ENCODE data around the gene TRIM2. TPM values are rescaled to one million over a fixed set of nuclear protein-coding genes. Genes with fewer than 3 reads are reported as not detected.

TRIM2 gene
- total RNA-seq, 1 donor: 78.5 TPM

DNA sequence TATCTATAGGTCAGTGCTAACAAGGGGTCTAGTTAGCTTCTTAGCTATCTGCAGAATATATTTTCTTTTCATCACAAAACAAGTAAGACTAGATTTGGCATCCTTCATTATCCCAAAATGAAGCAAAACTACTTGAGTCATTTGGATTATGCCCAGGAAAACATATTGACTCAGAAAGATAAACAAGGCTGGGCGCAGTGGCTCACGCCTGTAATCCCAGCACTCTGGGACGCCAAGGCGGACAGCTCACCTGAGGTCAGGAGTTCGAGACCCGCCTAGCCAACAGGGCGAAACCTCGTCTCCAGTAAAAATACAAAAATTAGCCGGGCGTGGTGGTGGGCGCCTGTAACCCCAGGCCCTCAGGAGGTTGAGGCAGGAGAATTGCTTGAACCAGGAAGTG, 122.3 kb downstream of the TRIM2 start:
- TF ChIP-seq, protein P1, sequence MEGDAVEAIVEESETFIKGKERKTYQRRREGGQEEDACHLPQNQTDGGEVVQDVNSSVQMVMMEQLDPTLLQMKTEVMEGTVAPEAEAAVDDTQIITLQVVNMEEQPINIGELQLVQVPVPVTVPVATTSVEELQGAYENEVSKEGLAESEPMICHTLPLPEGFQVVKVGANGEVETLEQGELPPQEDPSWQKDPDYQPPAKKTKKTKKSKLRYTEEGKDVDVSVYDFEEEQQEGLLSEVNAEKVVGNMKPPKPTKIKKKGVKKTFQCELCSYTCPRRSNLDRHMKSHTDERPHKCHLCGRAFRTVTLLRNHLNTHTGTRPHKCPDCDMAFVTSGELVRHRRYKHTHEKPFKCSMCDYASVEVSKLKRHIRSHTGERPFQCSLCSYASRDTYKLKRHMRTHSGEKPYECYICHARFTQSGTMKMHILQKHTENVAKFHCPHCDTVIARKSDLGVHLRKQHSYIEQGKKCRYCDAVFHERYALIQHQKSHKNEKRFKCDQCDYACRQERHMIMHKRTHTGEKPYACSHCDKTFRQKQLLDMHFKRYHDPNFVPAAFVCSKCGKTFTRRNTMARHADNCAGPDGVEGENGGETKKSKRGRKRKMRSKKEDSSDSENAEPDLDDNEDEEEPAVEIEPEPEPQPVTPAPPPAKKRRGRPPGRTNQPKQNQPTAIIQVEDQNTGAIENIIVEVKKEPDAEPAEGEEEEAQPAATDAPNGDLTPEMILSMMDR (IDR thresholded peaks at IDR 0.05; ENCODE audit: insufficient read depth, low read length): no peak
- peak; percentile 60 for DNase-seq (ENCODE audit: low read depth)
- no peak overlapping the region for H3K4me3 ChIP-seq (ENCODE audit: low read depth, low read length)

DNA sequence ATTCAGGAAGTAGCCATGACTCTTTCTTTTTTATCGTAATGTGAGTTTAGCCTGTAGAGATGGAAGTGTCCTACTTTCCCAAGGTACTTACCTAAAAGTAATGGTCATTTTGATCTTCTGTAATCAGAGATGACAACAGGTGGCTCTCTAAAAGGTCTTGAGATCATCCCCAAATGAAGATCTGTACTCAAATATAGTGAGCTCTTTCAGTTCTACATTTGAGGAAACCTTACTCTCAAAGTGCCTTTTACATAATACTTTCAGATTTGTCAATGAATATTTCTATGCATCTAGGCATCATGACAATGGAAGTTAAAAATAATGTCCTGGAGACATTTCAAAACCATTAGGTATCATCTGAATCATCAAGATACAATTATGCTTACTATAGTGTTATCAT, 123.0 kb downstream of the TRIM2 start:
- TF ChIP-seq, protein P1 (IDR thresholded peaks at IDR 0.05; ENCODE audit: insufficient read depth, low read length): no peak
- H3K4me3 ChIP-seq (ENCODE audit: low read depth, low read length): no peak overlapping the region
- no peak for DNase-seq (ENCODE audit: low read depth)

DNA sequence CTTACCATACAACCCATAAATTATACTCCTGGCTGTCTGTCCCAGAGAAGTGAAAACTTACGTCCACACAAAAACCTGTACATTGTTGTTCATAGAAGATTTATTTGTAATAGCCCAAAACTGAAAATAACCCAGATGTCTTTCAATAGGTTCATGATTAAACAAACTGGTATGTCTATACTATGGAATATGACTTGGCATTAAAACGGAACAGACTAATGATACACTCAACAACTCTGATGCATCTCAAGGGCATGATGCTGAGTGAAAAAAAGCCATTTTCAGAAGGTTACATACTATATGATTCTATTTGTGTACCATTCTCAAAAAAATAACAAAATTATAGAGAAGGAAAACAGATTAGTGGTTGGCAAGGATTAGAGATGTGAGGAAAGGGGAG, 128.7 kb downstream of the TRIM2 start:
- peak; percentile 28 for DNase-seq (ENCODE audit: low read depth)
- H3K4me3 ChIP-seq (ENCODE audit: low read depth, low read length): no peak overlapping the region
- TF ChIP-seq, protein P1 (IDR thresholded peaks at IDR 0.05; ENCODE audit: insufficient read depth, low read length): no peak

DNA sequence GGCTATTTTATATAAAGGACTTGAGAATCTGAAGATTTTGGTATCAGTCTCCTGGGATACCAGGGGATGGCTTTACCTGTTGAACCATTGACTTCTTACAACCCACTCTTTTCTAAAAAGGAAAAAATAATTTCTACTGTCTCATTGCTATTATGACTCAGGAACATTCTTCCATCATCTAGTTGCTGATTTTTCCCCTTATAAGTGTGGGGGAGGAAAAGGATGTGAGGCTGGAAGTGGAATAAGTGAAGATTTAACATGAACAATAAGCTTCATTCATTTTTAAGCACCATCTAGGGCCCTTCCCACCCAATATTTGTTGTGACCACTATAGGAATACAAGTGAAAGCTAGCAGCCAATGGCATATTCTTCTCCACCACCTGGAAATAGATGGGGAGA, 129.6 kb downstream of the TRIM2 start:
- TF ChIP-seq, protein P1 (IDR thresholded peaks at IDR 0.05; ENCODE audit: insufficient read depth, low read length): no peak

DNA sequence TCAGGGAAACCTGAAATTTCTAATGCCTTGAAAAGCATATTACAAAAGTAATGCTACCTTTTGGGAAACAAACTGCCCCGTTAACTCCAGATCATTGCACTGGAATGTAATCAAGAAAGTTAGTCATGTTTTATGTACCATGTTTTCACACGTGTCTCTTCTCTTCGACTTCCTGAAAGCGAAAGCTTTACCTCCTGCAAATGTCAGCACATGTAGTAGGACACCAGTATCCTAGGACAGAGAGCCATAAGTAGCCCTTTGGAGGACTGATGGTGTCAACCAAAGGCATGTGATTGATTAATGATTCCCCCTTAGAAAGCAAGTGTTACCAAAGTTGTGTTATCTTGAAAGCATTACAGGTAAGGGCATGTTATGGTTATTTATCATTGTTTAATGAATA, 131.4 kb downstream of the TRIM2 start:
- TF ChIP-seq, protein P1 (IDR thresholded peaks at IDR 0.05; ENCODE audit: insufficient read depth, low read length): no peak
- no peak overlapping the region for H3K4me3 ChIP-seq (ENCODE audit: low read depth, low read length)
- no peak for DNase-seq (ENCODE audit: low read depth)

More for the DNA sequence above, 129.6 kb downstream of the TRIM2 start:
- no peak overlapping the region for H3K4me3 ChIP-seq (ENCODE audit: low read depth, low read length)
- no peak for DNase-seq (ENCODE audit: low read depth)

DNA sequence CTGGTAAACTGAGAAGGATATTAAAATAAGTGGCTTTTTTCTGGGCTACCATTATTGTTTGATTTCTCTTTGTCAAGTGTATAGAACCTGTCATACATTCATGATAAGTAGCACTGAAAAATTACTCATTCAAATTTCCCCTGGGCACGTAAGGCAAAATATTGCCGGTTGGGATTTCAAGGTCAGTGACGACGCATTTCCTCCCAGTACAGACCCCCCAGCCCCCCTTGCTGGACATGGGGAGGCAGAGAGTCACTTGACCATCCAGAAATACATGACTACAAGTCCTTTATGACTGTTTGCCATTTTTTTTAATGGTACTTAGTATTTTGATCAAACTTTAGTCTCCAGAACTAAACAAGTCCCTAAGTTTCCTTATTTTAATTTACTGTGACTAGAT, 133.4 kb downstream of the TRIM2 start:
- TF ChIP-seq, protein P1 (IDR thresholded peaks at IDR 0.05; ENCODE audit: insufficient read depth, low read length): no peak
- DNase-seq (ENCODE audit: low read depth): no peak
- no peak overlapping the region for H3K4me3 ChIP-seq (ENCODE audit: low read depth, low read length)

DNA sequence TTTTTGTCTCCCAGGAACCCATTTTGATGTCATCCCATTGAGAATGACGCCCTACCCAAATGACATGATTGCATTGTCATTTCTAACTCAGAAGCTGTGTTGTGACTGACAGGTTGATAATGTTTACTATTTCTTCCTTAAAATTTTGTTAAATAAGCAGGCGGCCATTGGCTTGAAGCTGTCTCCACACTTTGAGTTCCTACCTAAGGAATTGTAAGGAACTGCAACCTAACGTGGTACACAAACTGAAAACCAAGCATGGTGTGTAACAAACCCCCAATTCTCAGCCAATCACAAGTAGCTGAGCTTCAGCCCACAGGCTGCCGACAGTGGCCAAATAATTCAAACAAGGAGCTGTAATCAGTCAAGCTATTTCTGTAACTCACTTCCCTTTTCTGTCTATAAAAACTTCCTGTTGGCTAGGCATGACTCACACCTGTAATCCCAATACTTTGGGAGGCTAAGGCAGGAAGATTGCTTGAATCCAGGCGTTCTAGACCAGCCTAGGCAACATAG, 137.4 kb downstream of the TRIM2 start:
- TF ChIP-seq, protein P1 (IDR thresholded peaks at IDR 0.05; ENCODE audit: insufficient read depth, low read length): no peak
- no peak overlapping the region for H3K4me3 ChIP-seq (ENCODE audit: low read depth, low read length)
- DNase-seq (ENCODE audit: low read depth): peak; percentile 49

Data from fibroblast of the aortic adventitia (primary cell).